HUES6 (cell line): ENCODE data around the gene ABCG5.

Source experiments
- H3K27ac ChIP-seq: 2 replicates; pipeline ENCODE4 v1.7.0; 2013; ENCODE audit warnings: low read depth, mild to moderate bottlenecking, low read length, inconsistent platforms
- H3K27me3 ChIP-seq: 2 replicates; pipeline ENCODE4 v1.6.1; 2013; ENCODE audit warnings: low read length; ENCODE audit not compliant: control insufficient read depth, insufficient read depth
- H3K36me3 ChIP-seq: 2 replicates; pipeline ENCODE4 v1.6.1; 2013; ENCODE audit warnings: low read length; ENCODE audit not compliant: control insufficient read depth, insufficient read depth
- H3K4me1 ChIP-seq: 2 replicates; pipeline ENCODE4 v1.6.1; 2013; ENCODE audit warnings: low read length; ENCODE audit not compliant: control insufficient read depth, insufficient read depth
- H3K4me3 ChIP-seq: 2 replicates; pipeline ENCODE4 v1.5.1; 2013; ENCODE audit warnings: low read depth, low read length
- H3K9ac ChIP-seq: one replicate; pipeline ENCODE4 v1.6.1; 2013; ENCODE audit warnings: mild to moderate bottlenecking, low read length
- H3K9me3 ChIP-seq: 2 replicates; pipeline ENCODE4 v1.6.1; 2013; ENCODE audit warnings: low read depth, low read length; ENCODE audit not compliant: control insufficient read depth, insufficient read depth

The ABCG5 gene

DNA sequence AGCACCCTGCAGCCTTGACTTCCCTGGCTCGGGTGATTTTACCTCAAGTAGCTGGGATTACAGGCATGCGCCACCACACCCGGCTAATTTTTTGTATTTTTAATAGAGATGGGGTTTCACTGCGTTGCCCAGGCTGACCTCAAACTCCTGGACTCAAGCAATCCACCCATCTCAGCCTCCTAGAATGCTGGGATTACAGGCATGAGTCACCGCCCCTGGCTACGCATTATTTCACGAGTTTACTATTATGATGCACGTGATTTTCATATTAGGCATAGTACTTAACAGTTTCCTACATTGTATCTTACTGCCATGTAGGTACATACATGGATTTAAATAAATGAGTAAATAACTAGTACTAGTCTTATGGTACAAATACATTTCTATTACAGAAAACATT, 60.4 kb downstream of the ABCG5 start:
- Histone ChIP-seq H3K9me3 (no peaks in the 10 kb centered on the region), H3K4me3 (no peak overlapping the region), H3K36me3 (no peaks in the 10 kb centered on the region), H3K27me3 (no peaks in the 10 kb centered on the region), H3K4me1 (no peaks in the 10 kb centered on the region), H3K9ac (no peak overlapping the region), H3K27ac (no peak overlapping the region)

GRCh38 chr2:43777306-43777926, 61.2 kb downstream of the ABCG5 start:
- no peaks in the 10 kb centered on the region for H3K36me3 ChIP-seq
- no peaks in the 10 kb centered on the region for H3K27me3 ChIP-seq
- H3K4me1 ChIP-seq: no peaks in the 10 kb centered on the region
- H3K9ac ChIP-seq: no peak overlapping the region
- no peak overlapping the region for H3K4me3 ChIP-seq
- H3K9me3 ChIP-seq: no peaks in the 10 kb centered on the region
- H3K27ac ChIP-seq: no peak overlapping the region

- no peak overlapping the region for H3K4me3 ChIP-seq
- H3K36me3 ChIP-seq: no peaks in the 10 kb centered on the region
- H3K9me3 ChIP-seq: no peaks in the 10 kb centered on the region
- no peaks in the 10 kb centered on the region for H3K27me3 ChIP-seq
- no peaks in the 10 kb centered on the region for H3K4me1 ChIP-seq
- no peak overlapping the region for H3K9ac ChIP-seq
- H3K27ac ChIP-seq: no peak overlapping the region
Observed at GRCh38 chr2:43776324-43776723, 62.3 kb downstream of the ABCG5 start.

- no peaks in the 10 kb centered on the region for H3K9me3 ChIP-seq
- no peaks in the 10 kb centered on the region for H3K36me3 ChIP-seq
- no peak overlapping the region for H3K27ac ChIP-seq
- H3K9ac ChIP-seq: peak overlapping the region; percentile 63
- peak overlapping the region; percentile 86 for H3K4me3 ChIP-seq
- H3K27me3 ChIP-seq: no peaks in the 10 kb centered on the region
- no peaks in the 10 kb centered on the region for H3K4me1 ChIP-seq
Observed at GRCh38 chr2:43774617-43775016, 64.0 kb downstream of the ABCG5 start.

DNA sequence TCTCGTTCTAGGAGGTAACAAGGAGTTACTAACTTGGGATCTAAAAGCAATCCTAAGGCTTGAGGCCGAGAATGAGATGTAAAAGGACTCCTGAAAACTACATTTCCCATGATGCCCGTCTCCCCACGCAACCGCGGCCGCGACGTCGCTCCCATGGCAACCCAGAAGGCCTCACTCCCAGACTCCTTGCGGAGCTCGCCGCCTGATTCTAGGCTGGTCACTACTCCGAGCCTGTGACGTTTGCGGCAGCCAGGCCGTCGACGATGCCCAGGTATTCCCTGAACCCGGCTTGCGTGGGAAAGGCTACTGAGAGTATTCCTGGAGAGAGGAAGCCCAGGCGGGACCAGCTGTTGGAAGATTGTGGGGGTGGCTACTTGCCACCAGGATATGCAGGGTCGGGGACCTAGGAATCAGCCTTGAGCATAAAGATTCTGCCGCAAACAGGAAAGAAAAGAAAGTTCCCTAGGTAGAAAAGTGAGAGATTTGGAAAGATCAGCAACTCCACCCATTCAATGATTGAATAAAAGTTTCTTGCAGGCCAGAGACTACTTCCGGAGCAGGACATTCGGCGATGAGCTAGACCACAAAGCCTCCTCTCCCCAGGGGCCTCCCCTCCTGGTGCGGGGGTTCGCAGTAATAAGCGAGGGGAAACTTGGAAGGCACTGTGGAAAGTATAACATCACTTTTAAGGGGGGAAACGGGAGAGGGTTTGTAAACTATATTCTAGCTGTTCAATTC, 64.6 kb downstream of the ABCG5 start, which contains the start of gene DYNC2LI1:
DYNC2LI1 (plus strand) TSS at position 164 of the 738 bp plus-strand sequence; CDS start at position 264, 100 bp downstream.
- Histone ChIP-seq H3K9me3 (no peaks in the 10 kb centered on the region), H3K4me1 (no peaks in the 10 kb centered on the region), H3K27me3 (no peaks in the 10 kb centered on the region), H3K27ac (peak within 1 kb of the TSS; percentile 26; the same call in 1 of the 2 replicates), H3K36me3 (no peaks in the 10 kb centered on the region), H3K4me3 (peak within 1 kb of the TSS; percentile 86), H3K9ac (peak within 1 kb of the TSS; percentile 63)

- Histone ChIP-seq H3K9me3 (no peaks in the 10 kb centered on the region), H3K36me3 (no peaks in the 10 kb centered on the region), H3K27me3 (no peaks in the 10 kb centered on the region), H3K4me1 (no peaks in the 10 kb centered on the region), H3K27ac (no peak overlapping the region), H3K9ac (no peak overlapping the region), H3K4me3 (no peak overlapping the region)
Observed at GRCh38 chr2:43766006-43766405, 72.6 kb downstream of the ABCG5 start.

- no peaks in the 10 kb centered on the region for H3K9me3 ChIP-seq
- no peak overlapping the region for H3K9ac ChIP-seq
- no peaks in the 10 kb centered on the region for H3K27me3 ChIP-seq
- H3K36me3 ChIP-seq: no peaks in the 10 kb centered on the region
- no peaks in the 10 kb centered on the region for H3K4me1 ChIP-seq
- no peak overlapping the region for H3K4me3 ChIP-seq
- H3K27ac ChIP-seq: no peak overlapping the region
Observed at GRCh38 chr2:43764086-43764705, 74.4 kb downstream of the ABCG5 start.

DNA sequence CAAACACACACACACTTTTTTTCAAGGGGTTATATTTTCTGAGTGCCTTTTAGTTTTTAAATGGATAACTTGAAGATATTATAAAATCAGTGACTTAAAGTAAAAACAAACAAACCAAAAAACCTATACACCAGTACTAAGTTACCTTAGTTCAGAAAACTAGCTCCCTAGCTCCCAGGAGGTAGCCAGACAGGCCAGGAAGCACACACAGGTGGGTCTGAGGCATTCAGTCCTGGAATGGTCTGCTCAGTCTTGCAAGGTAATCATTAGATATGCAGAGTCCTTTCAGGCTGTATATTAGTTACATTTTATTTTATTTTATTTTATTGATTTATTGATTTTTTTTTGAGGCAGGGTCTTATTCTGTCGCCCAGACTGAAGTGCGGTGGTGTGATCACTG, 75.5 kb downstream of the ABCG5 start:
- Histone ChIP-seq H3K27me3 (no peaks in the 10 kb centered on the region), H3K9me3 (no peaks in the 10 kb centered on the region), H3K4me1 (no peaks in the 10 kb centered on the region), H3K36me3 (no peaks in the 10 kb centered on the region), H3K9ac (no peak overlapping the region), H3K27ac (no peak overlapping the region), H3K4me3 (no peak overlapping the region)
